ENCODE results near the gene CTH. TPM values are rescaled to one million over a fixed set of nuclear protein-coding genes. Genes with fewer than 3 reads are reported as not detected.

The CTH gene
- total RNA-seq, 1 experiment from 2014 or later = 4.7 TPM

GRCh38 chr1:70455291-70455690 is 44.2 kb downstream of the CTH start:
- DNase-seq (ENCODE audit: low read depth, low spot score) (no peak), ATAC-seq (no peak)
- POLR2A ChIA-PET = no interaction called here
- Histone ChIP-seq H3K4me3 (ENCODE audit: low read depth in 2 of 2, low read length in 2 of 2) (no peak overlapping the region), H3K9me3 (ENCODE audit: control insufficient read depth, insufficient read depth, low read depth, low read length) (no peaks in the 10 kb centered on the region), H3K27ac (ENCODE audit: low read length) (no peak overlapping the region), H3K4me1 (ENCODE audit: control insufficient read depth, insufficient read depth, low read length) (no peaks in the 10 kb centered on the region), H3K36me3 (ENCODE audit: control insufficient read depth, insufficient read depth, low read length) (no peaks in the 10 kb centered on the region), H3K27me3 (ENCODE audit: control insufficient read depth, insufficient read depth, low read length) (peaks cover 2% of the 10 kb centered on the region; the same call in 1 of the 2 replicates)
- intact Hi-C loops (cut with micrococcal nuclease; ENCODE audit: unreplicated experiment) (no loop called here), in situ Hi-C loops (cut with HindIII; ENCODE audit: low pct_unique_long_range_greater_than_20kb, low sequenced_read_pairs) (no loop called here)
- CTCF ChIA-PET = no interaction called here
- BruUV-seq (replicated peaks) = no TSS peak
- no peak for TF ChIP-seq REST (IDR thresholded peaks at IDR 0.05; ENCODE audit: insufficient read depth in 1 of 2, low read depth in 2 of 2, low read length in 1 of 2)
- no peak for TF ChIP-seq POLR2AphosphoS5 (IDR thresholded peaks at IDR 0.05; ENCODE audit: low read depth, low read length)
- TF ChIP-seq SIN3A (IDR thresholded peaks at IDR 0.05; ENCODE audit: borderline replicate concordance, insufficient read depth, low read depth, low read length) = no peak
- TF ChIP-seq, protein P1, sequence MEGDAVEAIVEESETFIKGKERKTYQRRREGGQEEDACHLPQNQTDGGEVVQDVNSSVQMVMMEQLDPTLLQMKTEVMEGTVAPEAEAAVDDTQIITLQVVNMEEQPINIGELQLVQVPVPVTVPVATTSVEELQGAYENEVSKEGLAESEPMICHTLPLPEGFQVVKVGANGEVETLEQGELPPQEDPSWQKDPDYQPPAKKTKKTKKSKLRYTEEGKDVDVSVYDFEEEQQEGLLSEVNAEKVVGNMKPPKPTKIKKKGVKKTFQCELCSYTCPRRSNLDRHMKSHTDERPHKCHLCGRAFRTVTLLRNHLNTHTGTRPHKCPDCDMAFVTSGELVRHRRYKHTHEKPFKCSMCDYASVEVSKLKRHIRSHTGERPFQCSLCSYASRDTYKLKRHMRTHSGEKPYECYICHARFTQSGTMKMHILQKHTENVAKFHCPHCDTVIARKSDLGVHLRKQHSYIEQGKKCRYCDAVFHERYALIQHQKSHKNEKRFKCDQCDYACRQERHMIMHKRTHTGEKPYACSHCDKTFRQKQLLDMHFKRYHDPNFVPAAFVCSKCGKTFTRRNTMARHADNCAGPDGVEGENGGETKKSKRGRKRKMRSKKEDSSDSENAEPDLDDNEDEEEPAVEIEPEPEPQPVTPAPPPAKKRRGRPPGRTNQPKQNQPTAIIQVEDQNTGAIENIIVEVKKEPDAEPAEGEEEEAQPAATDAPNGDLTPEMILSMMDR (IDR thresholded peaks at IDR 0.05) = no peak
- TF ChIP-seq TCF7L2 (IDR thresholded peaks at IDR 0.05; ENCODE audit: low read depth, low read length) = no peak

DNA sequence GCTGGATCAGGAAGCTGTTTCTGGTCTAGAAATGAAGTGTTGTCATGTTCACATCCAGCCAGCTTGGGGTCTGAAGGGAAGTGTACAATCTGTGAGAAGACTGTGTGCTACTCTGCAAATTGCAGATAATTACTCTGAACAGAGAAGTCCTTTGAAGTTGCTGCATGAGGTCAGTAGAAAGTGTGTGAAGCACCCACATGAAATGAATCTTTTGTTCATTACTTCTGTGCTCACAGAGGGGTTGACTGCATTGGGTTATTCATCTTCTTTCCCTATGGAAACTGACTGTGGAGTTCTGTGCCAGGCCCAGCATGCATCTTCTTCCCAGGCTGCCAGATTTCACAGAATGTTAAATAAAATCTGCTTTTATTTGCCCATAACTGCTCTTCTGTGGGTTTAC is 47.1 kb downstream of the CTH start:
- no peak for DNase-seq (ENCODE audit: low read depth, low spot score)
- peaks cover 2% of the 10 kb centered on the region; the same call in 1 of the 2 replicates for H3K27me3 ChIP-seq (ENCODE audit: control insufficient read depth, insufficient read depth, low read length)
- no peaks in the 10 kb centered on the region for H3K36me3 ChIP-seq (ENCODE audit: control insufficient read depth, insufficient read depth, low read length)
- ATAC-seq = no peak
- no peaks in the 10 kb centered on the region for H3K9me3 ChIP-seq (ENCODE audit: control insufficient read depth, insufficient read depth, low read depth, low read length)
- BruUV-seq (replicated peaks) = no TSS peak
- TF ChIP-seq TCF7L2 (IDR thresholded peaks at IDR 0.05; ENCODE audit: low read depth, low read length) (no peak), REST (IDR thresholded peaks at IDR 0.05; ENCODE audit: insufficient read depth in 1 of 2, low read depth in 2 of 2, low read length in 1 of 2) (no peak), SIN3A (IDR thresholded peaks at IDR 0.05; ENCODE audit: borderline replicate concordance, insufficient read depth, low read depth, low read length) (no peak), POLR2AphosphoS5 (IDR thresholded peaks at IDR 0.05; ENCODE audit: low read depth, low read length) (no peak)
- TF ChIP-seq, protein P1 (IDR thresholded peaks at IDR 0.05) = no peak
- intact Hi-C loops (cut with micrococcal nuclease; ENCODE audit: unreplicated experiment) = no loop called here
- in situ Hi-C loops (cut with HindIII; ENCODE audit: low pct_unique_long_range_greater_than_20kb, low sequenced_read_pairs) = no loop called here
- no peak overlapping the region for H3K27ac ChIP-seq (ENCODE audit: low read length)
- CTCF ChIA-PET = no interaction called here
- POLR2A ChIA-PET = no interaction called here
- H3K4me3 ChIP-seq (ENCODE audit: low read depth in 2 of 2, low read length in 2 of 2) = no peak overlapping the region
- H3K4me1 ChIP-seq (ENCODE audit: control insufficient read depth, insufficient read depth, low read length) = no peaks in the 10 kb centered on the region

All from Panc1 (cell line).